ENCODE measurements around the gene MYD88.

Gene MYD88

DNA sequence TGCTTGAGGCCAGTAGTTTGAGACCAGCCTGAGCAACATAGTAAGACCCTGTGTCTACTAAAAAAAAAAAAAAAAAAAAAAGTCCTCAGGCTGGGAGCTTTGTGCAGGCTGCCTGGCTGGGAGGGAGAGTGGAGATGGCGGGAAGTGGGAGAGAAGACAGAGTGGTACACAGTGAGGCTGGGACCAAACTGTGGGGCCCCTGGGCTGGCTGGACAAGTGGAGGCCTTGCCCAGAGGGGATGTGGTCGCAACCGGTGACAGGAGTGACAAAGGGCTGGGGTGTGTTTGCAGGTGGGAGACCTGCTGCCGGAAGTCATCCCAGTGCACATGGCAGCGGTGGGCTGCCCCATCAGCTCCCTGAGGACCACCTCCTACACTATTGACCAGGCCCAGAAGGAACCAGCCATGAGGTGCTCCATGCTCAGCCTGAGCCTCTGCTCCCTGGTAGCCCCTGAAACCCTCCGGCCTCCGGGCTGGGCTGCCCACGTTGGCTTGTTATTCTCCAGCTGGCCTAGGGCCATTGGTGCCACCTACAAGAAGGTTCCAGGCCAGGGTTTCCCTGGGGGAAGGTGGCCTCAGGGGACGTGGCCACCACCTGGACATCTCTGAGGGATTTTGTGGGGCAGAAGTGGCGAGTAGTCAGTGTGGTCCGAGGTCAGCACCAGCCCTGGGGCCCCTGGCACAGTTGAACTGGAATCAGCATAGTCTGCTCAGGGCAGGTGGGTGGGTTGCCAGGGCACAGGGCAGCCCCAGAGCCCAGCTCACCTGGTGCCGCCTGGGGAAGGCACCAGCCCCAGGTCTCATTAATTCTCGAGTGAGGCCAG, 24.2 kb upstream of the MYD88 start:
- no peak for DNase-seq

DNA sequence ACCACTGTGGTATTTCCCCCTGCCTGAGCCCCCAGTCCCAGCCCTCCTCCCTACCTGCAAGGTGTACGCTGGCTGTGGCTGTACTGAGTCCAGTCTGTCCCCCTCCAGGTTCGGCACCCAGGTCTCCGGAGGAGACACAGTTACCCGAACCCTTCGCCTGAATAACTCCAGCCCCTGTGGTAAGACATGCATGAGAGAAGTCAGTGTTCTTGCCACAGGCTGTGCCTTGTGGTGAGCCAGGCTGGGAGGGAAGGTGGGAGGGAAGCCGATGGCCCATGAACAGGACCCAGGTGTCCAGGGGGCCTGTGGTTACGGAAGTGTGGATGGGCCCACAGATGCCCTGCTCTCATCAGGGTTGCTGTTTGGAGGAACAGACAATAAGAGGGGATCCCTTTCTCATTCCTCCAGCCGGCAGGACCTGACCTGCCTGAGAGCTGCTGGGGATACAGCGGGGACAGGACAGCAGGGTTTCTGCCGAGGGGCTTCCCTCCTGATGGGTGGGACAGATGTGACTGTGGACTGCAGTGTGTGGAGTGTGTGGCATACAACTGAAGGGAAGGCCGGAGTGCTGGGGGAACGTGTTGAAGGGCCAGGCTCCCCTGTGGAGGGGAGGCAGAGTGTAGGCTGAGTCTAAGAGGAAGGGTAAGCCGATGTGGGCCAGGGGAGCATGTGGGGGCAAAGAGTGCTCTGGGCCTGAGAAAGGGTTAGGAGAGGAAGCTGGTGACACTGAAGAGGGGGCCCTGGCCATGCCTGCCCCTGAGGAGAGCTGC, 23.4 kb upstream of the MYD88 start:
- no peak for DNase-seq

DNA sequence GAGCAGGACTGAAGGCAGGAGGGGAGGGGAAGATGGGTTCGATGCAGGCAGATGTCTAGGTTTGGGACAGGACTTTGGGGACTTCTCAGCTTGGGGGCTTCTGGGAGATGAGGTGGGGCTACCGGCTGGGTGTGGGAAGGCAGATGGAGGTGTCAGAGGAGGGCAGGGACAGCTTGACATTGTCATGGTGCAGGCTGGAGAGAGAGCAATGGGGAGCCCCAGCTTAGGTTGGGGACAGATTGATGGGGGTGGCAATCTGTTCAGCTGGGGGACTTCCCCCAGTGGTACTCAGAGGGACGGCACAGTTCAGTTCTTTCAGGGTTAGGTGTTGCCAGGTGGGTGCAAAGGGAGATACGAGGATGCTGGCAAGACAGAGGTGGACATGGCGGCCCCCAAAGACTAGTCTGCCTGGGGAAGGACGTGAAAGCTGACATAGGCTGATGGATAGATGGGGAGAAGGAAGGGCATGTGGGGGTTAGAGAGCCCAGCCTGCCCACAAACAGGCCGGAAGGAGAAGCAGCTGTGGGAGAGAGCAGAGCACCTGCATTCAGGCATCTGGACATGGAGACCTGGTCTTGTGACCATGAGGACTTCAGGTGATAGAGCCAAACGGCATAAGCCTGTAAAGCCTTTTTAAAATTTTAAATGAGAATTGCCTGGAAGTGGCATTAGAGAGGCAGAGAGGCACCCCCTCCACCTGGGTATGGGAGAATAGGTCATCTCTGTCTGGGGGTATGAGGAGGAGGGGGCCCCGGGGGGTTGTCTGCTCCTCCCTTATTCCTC, 22.6 kb upstream of the MYD88 start:
- DNase-seq, result no peak

DNA sequence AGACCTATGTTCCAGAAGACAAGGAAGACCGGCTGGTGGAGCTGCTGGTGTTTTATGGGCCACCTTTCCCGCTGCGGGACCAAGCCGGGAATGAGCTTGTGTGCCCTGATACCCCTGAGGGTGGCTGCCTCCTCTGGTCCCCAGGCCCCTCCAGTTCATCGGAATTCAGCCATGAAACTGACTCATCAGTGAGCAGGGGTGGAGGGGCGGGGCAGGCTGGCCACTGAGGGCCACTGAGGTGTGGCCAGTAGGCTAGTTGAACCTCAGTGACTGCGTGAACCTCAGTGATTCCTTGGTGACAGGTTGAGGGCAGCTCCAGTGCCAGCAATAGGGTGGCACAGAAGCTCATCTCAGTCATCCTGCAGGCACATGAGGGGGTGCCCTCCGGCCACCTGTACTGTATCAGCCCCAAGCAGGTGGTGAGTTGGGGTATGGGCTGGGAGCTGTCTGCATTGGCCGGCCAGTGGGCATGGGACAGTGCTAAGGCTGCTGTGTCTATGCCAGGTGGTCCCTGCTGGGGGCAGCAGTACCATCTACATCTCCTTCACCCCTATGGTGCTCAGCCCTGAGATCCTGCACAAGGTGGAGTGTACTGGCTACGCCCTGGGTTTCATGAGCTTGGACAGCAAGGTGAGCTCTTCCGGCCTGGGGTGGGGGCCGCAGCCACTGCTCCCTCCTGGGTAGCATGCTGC, 21.8 kb upstream of the MYD88 start:
- no peak for DNase-seq

DNA sequence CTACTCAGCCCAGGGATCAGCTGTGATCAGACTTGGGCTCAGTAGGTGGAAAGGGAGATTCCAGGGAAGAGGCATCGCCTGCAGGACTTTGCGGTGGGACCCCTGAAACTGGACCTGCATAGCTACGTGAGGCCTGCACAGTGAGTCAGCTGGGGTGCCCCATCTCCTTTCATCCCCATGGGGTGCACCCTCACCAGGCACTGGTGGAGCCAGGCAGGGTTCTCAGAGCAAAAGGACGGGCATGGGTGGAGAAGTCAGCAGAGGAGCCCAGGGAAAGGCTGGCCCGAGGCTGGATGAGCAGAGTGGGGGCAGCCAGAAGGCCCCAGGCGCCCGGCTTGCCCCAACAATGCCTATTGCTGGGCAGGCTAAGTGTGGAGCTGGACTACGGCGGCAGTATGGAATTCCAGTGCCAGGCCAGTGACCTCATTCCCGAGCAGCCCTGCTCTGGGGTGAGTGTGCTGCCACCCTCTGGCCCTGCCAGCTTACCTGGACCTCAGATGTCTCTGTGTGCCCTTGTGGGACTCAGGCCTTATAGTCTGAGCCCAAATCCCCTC, 21.2 kb upstream of the MYD88 start:
- no peak for DNase-seq

DNA sequence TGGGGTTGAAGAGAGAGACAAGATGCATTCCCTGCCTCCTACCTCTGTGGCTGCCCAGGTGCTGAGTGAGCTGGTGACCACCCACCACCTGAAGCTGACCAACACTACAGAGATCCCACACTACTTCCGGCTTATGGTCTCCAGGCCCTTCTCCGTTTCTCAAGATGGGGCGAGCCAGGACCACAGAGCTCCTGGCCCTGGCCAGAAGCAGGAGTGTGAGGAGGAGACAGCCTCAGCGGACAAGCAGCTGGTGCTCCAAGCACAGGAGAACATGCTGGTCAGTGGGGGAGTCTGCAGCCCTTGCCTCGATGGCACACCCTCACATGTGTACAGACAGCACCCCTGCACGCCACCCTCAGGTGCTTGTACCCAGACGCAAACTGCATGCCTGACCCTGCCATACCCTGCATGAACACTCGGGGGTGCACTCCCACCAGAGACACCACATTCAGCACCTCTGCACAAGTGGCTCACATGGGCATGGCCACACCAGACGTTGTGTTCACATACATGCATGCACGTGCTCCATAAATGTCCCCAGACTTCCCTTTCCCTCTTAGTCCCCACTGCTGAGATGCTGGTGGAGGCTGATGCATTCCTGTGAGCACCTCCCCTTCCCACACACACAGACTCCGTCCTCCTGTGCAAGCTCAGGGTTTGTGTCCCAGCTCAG, 20.6 kb upstream of the MYD88 start:
- peak; percentile 69 for DNase-seq

DNA sequence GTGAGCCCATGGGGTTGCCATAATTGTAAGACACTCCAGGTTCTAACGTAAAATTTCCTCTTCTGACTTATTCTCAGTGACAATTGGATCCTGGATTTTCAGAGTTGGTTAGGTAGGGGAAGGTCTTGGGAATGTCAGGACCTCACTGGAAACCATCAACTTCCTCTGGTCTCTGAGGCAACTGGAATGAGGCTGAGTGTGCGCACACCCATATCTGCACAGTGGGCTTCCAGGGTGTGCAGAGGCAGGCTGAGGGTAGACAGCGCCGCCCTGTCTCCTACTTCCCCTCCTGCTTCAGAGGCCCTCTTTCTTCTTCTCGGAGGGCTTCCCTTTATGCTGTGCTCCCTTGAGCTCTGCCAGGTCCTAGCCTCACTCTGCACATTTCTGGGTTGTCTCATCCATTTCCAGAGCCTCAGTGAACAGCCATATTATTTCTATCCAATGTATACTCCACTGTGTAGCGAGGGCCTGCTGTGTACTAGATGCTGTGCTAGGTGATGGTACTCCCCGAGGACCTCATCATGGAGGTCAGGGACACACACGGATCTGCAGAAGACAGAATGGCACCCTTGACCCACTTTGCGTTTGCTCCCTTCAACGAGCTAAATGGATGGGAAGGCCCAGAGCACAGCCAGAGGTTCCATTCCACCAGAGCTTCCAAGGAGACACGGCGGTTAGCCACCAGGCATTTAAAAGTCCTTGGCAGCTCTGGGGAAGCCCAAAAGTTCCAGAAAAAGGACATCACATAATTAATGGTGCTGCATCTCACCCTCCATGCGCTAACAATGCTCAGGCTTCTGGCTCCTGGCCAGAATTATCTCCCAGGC, 19.8 kb upstream of the MYD88 start:
- no peak for DNase-seq

DNA sequence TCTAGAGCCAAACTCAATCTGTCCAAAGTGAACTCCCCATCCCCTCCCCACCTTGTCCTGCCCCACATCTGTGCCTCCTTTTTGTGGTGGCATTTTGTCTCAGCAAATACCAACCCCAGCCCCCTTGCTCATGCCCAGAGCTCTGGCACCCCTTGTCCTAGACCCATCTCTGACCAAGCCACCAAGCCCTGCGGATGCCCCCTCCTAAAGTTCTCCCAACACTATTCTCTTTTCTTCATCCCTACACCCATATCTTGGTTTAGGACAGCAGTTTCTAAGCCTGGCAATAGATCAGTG, 19.3 kb upstream of the MYD88 start:
- no peak for DNase-seq

DNA sequence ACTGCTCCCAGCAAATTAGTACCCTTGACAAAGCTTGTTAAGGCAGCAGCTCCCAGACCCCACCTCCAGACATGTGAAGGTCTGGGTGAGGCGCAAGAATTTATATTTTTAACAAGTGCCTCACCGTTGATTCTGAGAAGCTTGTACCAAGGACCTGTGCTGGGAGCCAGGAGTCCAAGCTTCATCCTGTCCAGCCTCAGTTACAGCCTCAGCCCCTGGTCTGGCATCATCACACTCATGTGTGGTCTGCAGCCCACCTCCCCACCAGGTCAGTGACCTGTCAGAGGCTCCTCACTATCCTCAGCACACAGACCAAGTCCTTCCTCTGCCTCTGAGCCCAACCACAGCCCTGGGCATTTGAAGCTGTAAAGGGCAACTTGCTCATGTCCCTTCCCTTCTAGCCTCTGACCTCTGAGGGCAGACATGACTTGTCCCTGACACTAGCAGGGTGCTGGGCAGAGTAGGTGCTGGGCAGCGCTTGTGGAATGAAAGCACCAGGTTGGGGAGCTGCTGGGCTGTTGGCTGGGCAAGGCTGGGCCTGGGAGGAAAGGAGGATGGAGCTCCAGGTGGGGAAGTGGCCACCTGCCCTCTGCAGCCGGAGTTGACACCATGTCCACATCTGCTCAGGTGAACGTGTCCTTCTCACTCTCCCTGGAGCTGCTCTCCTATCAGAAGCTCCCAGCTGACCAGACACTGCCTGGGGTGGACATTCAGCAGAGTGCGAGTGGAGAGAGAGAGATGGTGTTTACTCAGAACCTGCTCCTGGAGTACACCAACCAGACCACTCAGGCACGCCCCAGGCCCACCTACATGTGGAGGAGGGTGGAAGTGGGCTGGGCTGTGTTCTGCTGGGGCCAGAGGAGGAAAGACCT, 18.4 kb upstream of the MYD88 start:
- no peak for DNase-seq

DNA sequence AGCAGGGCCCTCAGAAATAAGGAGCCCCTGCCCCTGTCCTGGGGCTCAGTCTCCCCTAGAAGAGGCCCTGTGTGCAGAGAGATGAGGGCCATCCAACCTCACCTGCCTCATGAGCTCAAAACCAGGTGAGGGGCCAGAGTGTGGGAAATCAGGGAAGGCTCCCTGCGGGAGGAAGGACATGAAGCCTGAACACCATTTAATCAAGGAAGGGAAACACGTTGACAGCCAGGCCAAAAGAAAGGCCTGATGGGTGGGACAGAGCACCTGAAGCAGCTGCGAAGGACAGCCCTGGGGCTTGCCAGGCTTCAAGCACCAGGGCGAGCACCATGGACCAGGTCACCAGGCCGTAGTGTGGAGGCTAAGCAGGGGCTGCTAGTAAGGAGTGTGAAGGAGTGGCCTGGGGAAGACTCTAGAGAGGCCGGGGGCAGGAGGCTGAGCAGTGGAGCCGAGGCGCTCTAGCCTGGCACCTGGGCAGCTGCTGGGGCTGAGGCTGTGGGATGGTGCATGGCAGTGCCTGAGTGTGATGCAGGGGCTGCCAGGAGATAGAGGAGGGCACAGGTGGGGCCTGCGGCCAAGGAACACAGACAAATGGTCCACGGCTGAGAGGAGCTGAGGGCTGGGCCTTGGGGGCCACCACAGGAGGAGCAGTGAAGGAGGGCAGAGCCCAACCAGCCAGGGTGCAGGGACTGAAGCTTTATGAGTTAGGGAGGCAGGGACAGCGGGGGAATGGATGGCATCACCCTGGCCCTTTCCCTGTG, 17.6 kb upstream of the MYD88 start:
- DNase-seq, result no peak

DNA sequence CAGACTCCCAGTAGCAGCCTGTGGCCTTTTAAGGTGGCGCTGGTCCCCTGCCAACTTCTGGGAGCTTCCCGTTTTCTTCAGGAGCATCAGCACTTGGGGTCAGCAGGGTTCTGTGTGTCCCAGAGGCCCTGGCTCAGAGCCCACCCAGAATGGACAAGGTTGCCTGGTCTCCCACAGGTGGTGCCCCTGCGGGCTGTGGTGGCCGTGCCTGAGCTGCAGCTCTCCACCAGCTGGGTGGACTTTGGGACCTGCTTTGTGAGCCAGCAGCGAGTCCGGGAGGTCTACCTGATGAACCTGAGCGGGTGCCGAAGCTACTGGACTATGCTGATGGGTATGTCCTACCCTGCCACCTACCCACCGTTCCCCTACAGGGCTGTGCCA, 17.0 kb upstream of the MYD88 start:
- DNase-seq, result no peak

DNA sequence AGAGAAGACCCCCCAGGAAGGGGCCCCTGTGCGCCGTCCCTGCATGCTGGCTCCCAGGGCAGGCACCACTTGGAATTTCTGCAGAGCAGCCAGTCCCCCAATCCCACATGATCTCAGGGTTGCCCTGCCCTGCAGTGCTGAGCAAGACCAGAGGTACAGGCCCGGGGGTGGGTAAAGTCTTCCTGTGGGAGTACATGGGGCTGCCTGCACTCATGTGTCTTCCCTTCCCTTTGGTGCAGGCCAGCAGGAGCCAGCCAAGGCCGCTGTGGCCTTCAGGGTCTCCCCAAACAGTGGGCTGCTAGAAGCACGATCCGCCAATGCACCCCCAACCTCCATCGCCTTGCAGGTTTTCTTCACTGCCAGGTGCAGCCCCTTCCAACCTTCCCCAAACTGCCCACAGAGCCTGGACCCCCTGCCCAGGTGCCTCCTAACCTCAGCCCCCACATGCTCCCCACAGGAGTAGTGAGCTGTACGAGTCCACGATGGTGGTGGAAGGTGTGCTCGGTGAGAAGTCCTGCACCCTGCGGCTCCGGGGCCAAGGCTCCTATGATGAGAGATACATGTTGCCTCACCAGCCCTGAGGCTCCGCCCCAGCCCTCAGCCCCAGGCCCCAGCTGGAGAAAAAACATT, 16.5 kb upstream of the MYD88 start:
- no peak for DNase-seq

DNA sequence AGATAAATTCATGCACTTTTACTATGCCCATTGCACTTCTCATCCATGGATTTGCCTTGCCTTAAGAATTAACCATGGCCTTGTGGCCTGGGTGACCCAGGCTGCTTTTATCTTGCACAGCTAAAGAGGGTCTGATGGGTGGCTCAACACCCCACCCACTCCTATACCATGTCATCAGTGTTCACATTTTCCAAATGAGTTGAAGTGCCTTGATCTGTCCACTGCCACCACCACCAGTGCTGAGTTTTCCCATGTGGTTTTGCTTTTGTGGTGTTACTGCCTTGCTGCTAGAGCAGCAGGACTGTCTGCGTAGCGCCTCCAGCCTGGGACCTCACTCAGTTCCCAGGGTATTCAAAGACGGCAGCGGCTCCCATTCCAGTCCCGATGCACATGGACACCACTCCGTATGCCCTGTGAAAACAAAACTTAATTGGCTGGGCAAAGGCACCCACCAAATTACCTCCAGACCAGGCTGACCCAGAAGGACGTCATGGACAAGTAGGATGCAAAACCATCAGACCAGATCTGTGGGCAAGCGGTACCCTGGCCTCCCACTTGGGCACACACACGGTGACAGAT, 15.7 kb upstream of the MYD88 start:
- DNase-seq, result no peak

DNA sequence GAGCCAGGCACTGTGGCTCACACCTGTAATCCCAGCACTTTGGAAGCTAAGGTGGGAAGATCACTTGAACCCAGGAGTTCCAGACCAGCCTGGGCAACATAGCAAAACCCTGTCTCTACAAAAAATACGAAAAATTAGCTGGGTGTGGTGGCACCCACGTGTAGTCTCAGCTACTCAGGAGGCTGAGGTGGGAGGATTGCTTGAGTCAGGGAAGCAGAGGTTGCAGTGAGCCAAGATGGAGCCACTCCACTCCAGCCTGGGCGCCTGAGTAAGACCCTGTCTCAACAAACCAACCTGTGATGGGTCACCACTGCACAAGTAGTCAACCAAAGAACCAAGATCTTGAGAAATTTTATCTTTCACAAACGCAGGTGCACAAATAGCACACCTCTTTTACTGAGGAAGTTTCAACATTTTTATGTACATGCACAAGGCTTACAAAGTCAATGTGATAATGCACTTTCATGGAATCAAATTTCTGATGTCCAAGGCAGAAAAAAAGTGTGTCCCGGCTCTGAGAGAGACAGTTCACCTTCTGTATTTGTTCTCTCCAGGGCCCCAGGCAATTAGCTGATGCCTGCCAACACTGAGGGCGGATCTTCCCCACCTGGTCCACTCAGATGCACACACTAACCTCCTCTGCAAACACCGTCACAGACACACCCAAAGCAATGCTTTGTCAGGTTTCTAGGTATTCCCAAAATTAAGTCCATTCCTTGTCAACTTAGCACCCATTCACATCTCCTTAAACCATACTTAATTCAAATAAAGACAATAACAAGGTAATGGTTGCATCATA, 13.9 kb upstream of the MYD88 start:
- DNase-seq, result no peak

DNA sequence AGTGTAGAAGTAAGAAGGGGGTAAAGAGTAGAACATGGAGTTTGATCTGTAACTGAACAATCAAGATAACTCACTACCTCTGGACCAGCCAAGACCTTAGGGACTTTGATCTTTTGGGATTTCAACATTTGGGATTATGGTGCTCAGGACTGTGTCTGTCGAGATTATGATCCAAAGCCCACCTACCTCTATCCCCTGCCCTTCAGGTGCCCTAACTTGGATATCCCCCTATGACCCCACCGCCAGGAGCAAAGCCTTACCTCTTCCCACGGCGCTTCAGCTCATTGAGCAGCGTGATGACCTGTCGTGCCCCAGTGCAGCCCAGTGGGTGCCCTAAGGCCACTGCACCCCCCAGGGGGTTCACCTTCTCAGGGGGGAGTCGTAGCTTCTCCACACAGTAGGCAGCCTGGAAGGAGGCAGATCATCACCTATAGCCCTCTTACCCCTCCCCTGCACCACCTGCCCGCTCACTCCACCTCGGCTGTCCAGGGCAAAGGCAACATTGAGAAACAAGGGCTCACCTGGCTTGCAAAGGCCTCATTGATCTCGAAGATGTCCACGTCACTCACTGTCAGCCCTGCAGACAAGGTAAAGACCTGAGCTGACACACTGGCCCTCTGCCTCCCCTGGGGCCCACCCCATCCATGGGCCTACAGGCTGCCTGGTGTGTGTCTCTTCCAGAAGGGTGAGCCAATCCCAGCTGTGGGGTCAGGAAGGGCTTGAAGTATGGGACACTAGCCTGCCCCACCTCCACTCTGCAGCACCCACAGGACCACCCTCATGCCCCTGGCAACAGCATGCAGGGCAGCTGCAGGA, 12.9 kb upstream of the MYD88 start:
- no peak for DNase-seq

DNA sequence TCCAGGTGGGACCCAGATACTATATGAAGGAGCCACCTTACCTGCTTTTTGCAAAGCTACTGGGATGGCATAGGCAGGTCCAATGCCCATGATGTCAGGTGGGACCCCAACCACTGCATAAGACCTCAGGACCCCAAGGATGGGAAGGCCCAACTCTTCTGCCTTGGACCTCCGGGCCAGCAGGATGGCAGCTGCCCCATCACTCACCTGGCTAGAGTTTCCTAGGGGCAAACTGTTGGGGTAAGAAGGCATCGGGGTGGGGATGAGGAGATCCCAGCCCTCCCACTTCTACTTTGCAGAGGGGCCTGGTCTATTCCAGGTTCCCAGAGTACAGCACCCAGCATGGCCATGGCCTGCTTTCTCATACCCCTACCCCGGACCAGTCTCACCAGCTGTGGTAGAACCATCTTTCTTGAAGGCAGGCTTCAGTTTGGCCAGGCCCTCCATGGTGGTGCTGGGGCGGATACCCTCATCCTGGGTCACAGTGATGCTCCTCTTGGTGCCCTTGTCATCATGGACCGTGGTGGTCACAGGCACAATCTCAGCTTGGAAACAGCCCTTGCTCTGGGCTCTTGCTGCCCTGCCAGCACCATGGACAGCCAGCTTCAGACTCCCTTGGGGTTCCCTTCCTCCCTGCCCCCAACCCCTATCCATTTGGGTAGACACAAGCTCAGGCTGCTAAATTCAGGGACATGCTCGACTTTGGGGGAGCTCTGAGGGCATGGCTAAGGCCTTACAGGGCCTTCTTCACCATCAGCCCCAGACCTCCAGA, 12.2 kb upstream of the MYD88 start:
- DNase-seq, result no peak

Data from stimulated activated CD4-positive, alpha-beta T cell treated with anti-CD3 and anti-CD28 coated beads, Interleukin-12 subunit alpha, Interleukin-12 subunit beta, amount 100 ng/mL, for 4 hours (primary cell).